Heart left ventricle (tissue), 16 donors: ENCODE measurements around the gene ARHGAP33. TPM values are rescaled to one million over a fixed set of nuclear protein-coding genes. Genes with fewer than 3 reads are reported as not detected.

ENCODE experiments used
- ATAC-seq, 4 donors: fragments of 200-7000 bp; cut with Tn5 transposase; one replicate each; pipeline ENCODE4 v1.9.1; 2020 to 2022; ENCODE audit warnings: moderate library complexity in 4 of 4, mild to moderate bottlenecking in 3 of 4, moderate number of reproducible peaks in 1 of 4
- DNase-seq, 5 donors: peaks; one replicate each; pipeline ENCODE4 v3.0.0-alpha.2; 2020
- H3K27ac ChIP-seq, 12 donors: fragments of 200-600 bp; sonication (generic) in 4 of 12; one replicate each; pipeline versions ENCODE4 v1.5.0 to v1.8.0; 2016 to 2022; ENCODE audit warnings: mild to moderate bottlenecking in 2 of 12
- H3K27me3 ChIP-seq, 9 donors: fragments of 200-600 bp; sonication (generic) in 2 of 9; one replicate each; pipeline versions ENCODE4 v1.5.1 to v1.8.0; 2016 to 2022; ENCODE audit warnings: mild to moderate bottlenecking in 3 of 9
- H3K36me3 ChIP-seq, 9 donors: fragments of 200-600 bp; sonication (generic) in 2 of 9; one replicate each; pipeline versions ENCODE4 v1.5.0 to v1.8.0; 2018 to 2022; ENCODE audit warnings: mild to moderate bottlenecking in 2 of 9
- H3K4me1 ChIP-seq, 12 donors: fragments of 200-600 bp; sonication (generic) in 4 of 12; one replicate each; pipeline versions ENCODE4 v1.5.0 to v1.8.0; 2016 to 2022; ENCODE audit warnings: mild to moderate bottlenecking in 3 of 12
- H3K4me3 ChIP-seq, 12 donors: fragments of 200-600 bp; sonication (generic) in 4 of 12; one replicate each; pipeline versions ENCODE4 v1.5.0 to v1.8.0; 2017 to 2022; ENCODE audit warnings: mild to moderate bottlenecking in 9 of 12, moderate library complexity in 4 of 12
- H3K9me3 ChIP-seq, 12 donors: fragments of 200-600 bp; sonication (generic) in 4 of 12; one replicate each; pipeline versions ENCODE4 v1.5.0 to v1.8.0; 2016 to 2022; ENCODE audit warnings: mild to moderate bottlenecking in 1 of 12
- CTCF ChIP-seq, 12 donors: fragments of 200-600 bp; sonication (generic) in 4 of 12; IDR thresholded peaks; one replicate each; pipeline versions ENCODE4 v1.5.0 to v1.8.0; 2018 to 2022; ENCODE audit warnings: antibody characterized with exemption in 12 of 12, mild to moderate bottlenecking in 5 of 12
- POLR2A ChIP-seq, 2 donors: fragments of 450-650 bp; IDR thresholded peaks; one replicate each; pipeline ENCODE4 v1.6.1; 2017; ENCODE audit warnings: antibody characterized with exemption in 2 of 2, mild to moderate bottlenecking in 2 of 2, moderate library complexity in 2 of 2
- WGBS, 4 donors: extraction: QIAGEN DNeasy Blood & Tissue Kit in 2 of 4; methylation state at CpG; one replicate each; pipeline versions ENCODE4 v1.1.5 to v1.1.7; 2013 to 2018; 5-methylcytosine and 5-hydroxymethylcytosine counted together
- intact Hi-C, 10 donors: fragments of 100-400 bp; cut with DNase I; formaldehyde crosslinking; loops; one replicate each; pipeline versions ENCODE4 v1.11.1 to v1.14.2; 2022
- polyA plus RNA-seq, 2 donors: library from polyadenylated mRNA; stranded (reverse); fragments of 200-250 nt; gene quantifications; one replicate each; pipeline ENCODE4 v1.2.3, GENCODE V29; 2013
- total RNA-seq, 9 donors: library from RNA; depleted of rRNA in 2 of 9; stranded (reverse); fragments of >200 nt in 2 of 9; fragmentation: NEBNext Ultra II Directional in 3 of 9; extraction: Animal tissue kit (Norgen Biotek cat#: 25700) in 3 of 9; gene quantifications; one replicate each; pipeline versions ENCODE4 v1.1.0 to v1.2.4, GENCODE V29; 2016 to 2023
- donor health status: ischemic (EF 13 %, LVEDD 7.1; RV severe dilation, severe dysfunction).
- donor health status: healthy with polysubstance abuse.
- donor health status: DM: no; HTN: yes; CAD: no.
- donor health status: DM: no; HTN: no; CAD: no.
- donor health status: ischemic (EF 25% LVEDD 6.9; RV normal size, moderate dysfunction).
- donor health status: ischemic (EF 25% LVEDD 5.7; RV mildly dilated, moderate dysfunction).
- donor health status: healthy.
- donor health status: DM: yes; HTN: yes; CAD: no.
- donor health status: ischemic (EF 35%, LVEDD 5.7; RV mildly dilated, moderate dysfunction).
- donor health status: nonischemic (EF 11% LVEDD 7.7; RV severe dilation, severe dysfunction).
- donor health status: DM: yes; HTN: yes; CAD: no.
- donor health status: PGD.
- donor health status: ischemic (EF 29% LVEDD 5.4; RV normal size, mild dysfunction).
- donor health status: nonischemic (EF 23%, LVEDD 6.1; RV moderate dilation, normal function).

The ARHGAP33 gene
- total and polyA plus RNA-seq, 11 donors = 0.50 to 7.8 (median 3.4) TPM

- TF ChIP-seq POLR2A (IDR thresholded peaks at IDR 0.05) = no peak
- TF ChIP-seq CTCF (IDR thresholded peaks at IDR 0.05) = no peak
- H3K4me3 ChIP-seq = no peak overlapping the region
- peaks cover 0 to 2% (median 0%) of the 10 kb centered on the region in 12 donors for H3K9me3 ChIP-seq
- DNase-seq = no peak
- H3K27ac ChIP-seq = no peak overlapping the region
- 70 to 85% (median 82%) methylated on average over 11 to 18 of the region's 18 CpGs for WGBS, 4 donors
- H3K4me1 ChIP-seq = no peaks in the 10 kb centered on the region
- intact Hi-C loops = no loop called here
- ATAC-seq = no peak
- no peaks in the 10 kb centered on the region for H3K36me3 ChIP-seq
- H3K27me3 ChIP-seq = peaks cover 0 to 33% (median 0%) of the 10 kb centered on the region in 9 donors
Observed at GRCh38 chr19:35806597-35806996, 31.2 kb downstream of the ARHGAP33 start.

GRCh38 chr19:35807633-35808032 lies 32.3 kb downstream of the ARHGAP33 start:
- TF ChIP-seq POLR2A (IDR thresholded peaks at IDR 0.05) (no peak), CTCF (IDR thresholded peaks at IDR 0.05) (no peak)
- Histone ChIP-seq H3K27me3 (peaks cover 0 to 36% (median 0%) of the 10 kb centered on the region in 9 donors), H3K36me3 (no peaks in the 10 kb centered on the region), H3K4me3 (no peak overlapping the region), H3K27ac (no peak overlapping the region), H3K4me1 (no peaks in the 10 kb centered on the region), H3K9me3 (no peaks in the 10 kb centered on the region)
- ATAC-seq (no peak), DNase-seq (no peak)
- WGBS, 4 donors = 81 to 92% (median 88%) methylated on average over 5 of the region's 5 CpGs
- intact Hi-C loops = no loop called here

GRCh38 chr19:35811317-35812219 lies 36.2 kb downstream of the ARHGAP33 start:
- DNase-seq (no peak), ATAC-seq (peak in 1 of 4 donors; percentile 46)
- Histone ChIP-seq H3K27ac (no peak overlapping the region), H3K4me3 (no peak overlapping the region), H3K36me3 (no peaks in the 10 kb centered on the region), H3K9me3 (no peaks in the 10 kb centered on the region), H3K4me1 (no peaks in the 10 kb centered on the region), H3K27me3 (peaks cover 0 to 40% (median 0%) of the 10 kb centered on the region in 9 donors)
- TF ChIP-seq POLR2A (IDR thresholded peaks at IDR 0.05) (no peak), CTCF (IDR thresholded peaks at IDR 0.05) (no peak)
- WGBS, 4 donors = 56 to 81% (median 74%) methylated on average over 6 to 18 of the region's 18 CpGs
- intact Hi-C loops = no loop called here

GRCh38 chr19:35812220-35813042 lies 37.1 kb downstream of the ARHGAP33 start, which contains the start of gene PRODH2:
PRODH2 (minus strand) TSS chr19:35812845; CDS start chr19:35812805, 40 bp downstream.
- Histone ChIP-seq H3K36me3 (no peaks in the 10 kb centered on the region), H3K4me1 (no peaks in the 10 kb centered on the region), H3K27ac (no peak within 1 kb of the TSS), H3K9me3 (no peaks in the 10 kb centered on the region), H3K27me3 (peaks cover 0 to 43% (median 0%) of the 10 kb centered on the region in 9 donors), H3K4me3 (no peak within 1 kb of the TSS)
- ATAC-seq = no peak
- no peak for DNase-seq
- intact Hi-C loops = no loop called here
- no peak for TF ChIP-seq CTCF (IDR thresholded peaks at IDR 0.05)
- 72 to 75% (median 73%) methylated on average over 21 to 26 of the region's 26 CpGs for WGBS, 4 donors
